ENCODE measurements around the gene CDKL1. TPM values are rescaled to one million over a fixed set of nuclear protein-coding genes. Genes with fewer than 3 reads are reported as not detected.

CDKL1 gene
- total RNA-seq = 4.6 TPM

DNA sequence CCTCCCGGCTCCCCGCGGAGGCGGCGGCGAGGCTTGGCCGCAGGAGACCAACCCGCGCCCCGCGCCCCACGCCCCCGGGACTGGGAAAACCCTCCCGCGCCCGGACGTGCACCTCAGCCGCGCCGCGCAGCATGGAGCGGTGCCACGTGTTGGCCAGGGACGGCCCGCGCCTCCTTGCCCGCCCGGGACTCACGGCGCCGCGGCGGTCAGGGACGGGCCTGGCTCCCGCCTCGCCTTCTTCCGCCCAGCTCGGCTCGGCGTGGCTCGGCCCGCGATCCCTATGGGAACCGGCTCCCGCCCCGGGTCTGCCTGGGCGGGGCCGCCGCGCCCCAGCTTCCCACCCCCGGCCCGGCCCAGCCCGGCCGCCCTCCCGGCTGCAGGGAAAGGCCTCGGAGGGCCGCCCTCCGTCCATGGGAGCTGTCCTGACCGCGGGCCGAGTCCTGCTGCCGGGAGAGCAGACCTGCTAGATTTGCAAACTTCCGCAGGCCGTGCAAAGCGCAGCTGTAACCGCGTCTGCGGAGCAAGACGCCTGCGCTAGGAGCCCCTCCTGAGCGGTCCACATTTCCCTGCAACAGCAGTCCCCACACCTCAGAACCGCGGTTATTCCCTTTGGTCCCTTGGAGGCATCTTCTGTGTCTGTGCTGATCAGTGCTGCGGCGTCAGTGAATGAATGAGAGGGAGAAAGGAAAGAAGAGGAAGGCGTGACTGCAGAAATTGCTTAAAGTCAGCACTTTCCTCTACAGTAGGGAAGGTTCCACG is at the start of gene CDKL1:
Gene CDKL1, minus strand, starts transcription at position 251 of the 759 bp plus-strand sequence. CDS start 1,013 bp downstream, outside the sequence.
- H3K4me3 ChIP-seq (ENCODE audit: low read length) = peak within 1 kb of the TSS; percentile 50
- no peaks in the 10 kb centered on the region for H3K27me3 ChIP-seq (ENCODE audit: insufficient read depth, low read length)
- H3K4me1 ChIP-seq (ENCODE audit: insufficient read depth, low read length) = peaks cover 18% of the 10 kb centered on the region
- no peaks in the 10 kb centered on the region for H3K9me3 ChIP-seq (ENCODE audit: low read depth, low read length)

DNA sequence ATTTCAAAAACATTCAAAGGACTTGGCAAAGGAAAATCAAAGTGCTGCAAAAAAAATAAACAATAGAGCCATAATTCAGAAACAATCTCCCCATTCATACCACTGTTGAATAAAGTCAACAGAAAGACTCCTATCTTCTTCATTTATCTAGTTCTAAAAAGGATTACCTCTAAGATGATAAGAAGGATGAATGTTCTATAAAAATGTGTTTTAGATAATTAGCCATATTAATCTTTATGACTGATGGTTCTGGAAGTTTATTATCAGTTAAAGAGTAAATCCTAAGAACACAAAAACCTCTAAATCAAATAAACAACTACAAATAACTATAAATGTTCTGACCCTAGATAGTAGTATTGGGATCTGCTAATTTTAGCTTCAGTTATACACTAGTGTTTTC is 37.8 kb upstream of the CDKL1 start:
- no peaks in the 10 kb centered on the region for H3K27me3 ChIP-seq (ENCODE audit: insufficient read depth, low read length)
- H3K4me3 ChIP-seq (ENCODE audit: low read length) = no peak overlapping the region
- H3K4me1 ChIP-seq (ENCODE audit: insufficient read depth, low read length) = no peaks in the 10 kb centered on the region
- peaks cover 17% of the 10 kb centered on the region for H3K9me3 ChIP-seq (ENCODE audit: low read depth, low read length)

- Histone ChIP-seq H3K9me3 (ENCODE audit: low read depth, low read length) (peaks cover 10% of the 10 kb centered on the region), H3K27me3 (ENCODE audit: insufficient read depth, low read length) (no peaks in the 10 kb centered on the region), H3K4me3 (ENCODE audit: low read length) (no peak overlapping the region), H3K4me1 (ENCODE audit: insufficient read depth, low read length) (no peaks in the 10 kb centered on the region)
Observed at GRCh38 chr14:50432131-50432530, 35.5 kb upstream of the CDKL1 start.

GRCh38 chr14:50425816-50426215 is 29.1 kb upstream of the CDKL1 start:
- Histone ChIP-seq H3K9me3 (ENCODE audit: low read depth, low read length) (no peaks in the 10 kb centered on the region), H3K27me3 (ENCODE audit: insufficient read depth, low read length) (no peaks in the 10 kb centered on the region), H3K4me1 (ENCODE audit: insufficient read depth, low read length) (no peaks in the 10 kb centered on the region), H3K4me3 (ENCODE audit: low read length) (no peak overlapping the region)

DNA sequence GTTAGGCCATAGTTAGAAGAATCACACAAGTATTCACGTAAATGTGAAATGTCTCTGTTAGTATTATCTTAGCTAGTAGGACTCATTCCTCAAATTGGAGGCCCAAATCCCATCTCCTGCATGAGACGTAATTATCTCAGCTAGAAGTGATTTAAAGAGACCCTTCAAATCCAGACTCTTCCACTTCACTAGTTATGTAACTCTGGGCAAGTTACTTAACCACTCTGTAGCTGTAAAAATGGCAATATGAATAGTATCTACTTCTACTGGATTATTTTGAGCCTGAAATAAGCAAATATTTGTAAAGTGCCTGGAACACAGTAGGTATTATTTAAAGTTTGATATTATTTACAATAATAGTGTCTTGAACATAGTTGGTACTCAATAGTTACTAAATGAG is 28.4 kb upstream of the CDKL1 start:
- Histone ChIP-seq H3K27me3 (ENCODE audit: insufficient read depth, low read length) (no peaks in the 10 kb centered on the region), H3K4me3 (ENCODE audit: low read length) (no peak overlapping the region), H3K4me1 (ENCODE audit: insufficient read depth, low read length) (no peaks in the 10 kb centered on the region), H3K9me3 (ENCODE audit: low read depth, low read length) (no peaks in the 10 kb centered on the region)

- no peaks in the 10 kb centered on the region for H3K9me3 ChIP-seq (ENCODE audit: low read depth, low read length)
- no peak overlapping the region for H3K4me3 ChIP-seq (ENCODE audit: low read length)
- H3K27me3 ChIP-seq (ENCODE audit: insufficient read depth, low read length) = no peaks in the 10 kb centered on the region
- H3K4me1 ChIP-seq (ENCODE audit: insufficient read depth, low read length) = no peaks in the 10 kb centered on the region
Observed at GRCh38 chr14:50423529-50423928, 26.8 kb upstream of the CDKL1 start.

DNA sequence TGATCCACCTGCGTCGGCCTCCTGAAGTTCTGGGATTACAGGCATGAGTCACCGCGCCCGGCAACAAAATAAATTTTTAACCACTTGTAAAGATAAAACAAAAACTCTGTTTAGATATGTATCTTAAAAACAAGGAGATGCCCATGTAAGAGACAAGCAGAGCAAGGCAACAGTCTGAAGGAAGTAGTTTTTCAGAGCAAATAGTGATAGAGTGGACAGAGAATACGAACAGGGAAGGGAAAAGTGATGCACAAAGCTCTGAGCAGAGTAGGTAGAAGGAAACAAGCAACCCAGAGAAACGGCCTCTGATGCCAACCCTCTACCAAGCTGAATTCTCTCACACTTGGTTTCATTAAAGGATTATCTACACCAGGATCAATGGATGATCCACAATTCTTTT is 24.8 kb upstream of the CDKL1 start:
- no peak overlapping the region for H3K4me3 ChIP-seq (ENCODE audit: low read length)
- H3K4me1 ChIP-seq (ENCODE audit: insufficient read depth, low read length) = no peaks in the 10 kb centered on the region
- H3K27me3 ChIP-seq (ENCODE audit: insufficient read depth, low read length) = no peaks in the 10 kb centered on the region
- H3K9me3 ChIP-seq (ENCODE audit: low read depth, low read length) = no peaks in the 10 kb centered on the region

DNA sequence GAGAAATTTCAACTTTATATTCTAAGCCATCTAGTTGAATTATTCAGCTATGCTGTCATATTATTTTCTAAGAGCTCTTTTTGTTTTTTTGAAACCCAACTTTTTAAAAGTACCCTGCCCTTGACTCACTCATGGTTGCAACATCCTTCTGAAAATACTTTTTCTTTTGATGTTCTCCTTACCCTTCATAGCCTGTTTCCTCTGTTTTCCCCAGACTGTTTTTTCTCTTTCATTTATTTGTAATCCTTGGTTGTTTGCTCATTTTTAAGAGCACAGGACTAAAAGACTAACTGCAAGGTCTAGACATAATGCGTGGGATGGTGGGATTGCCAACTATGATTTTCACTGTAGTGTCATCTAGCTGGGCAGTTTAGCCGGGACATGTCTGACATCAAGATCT is 21.2 kb upstream of the CDKL1 start:
- H3K4me1 ChIP-seq (ENCODE audit: insufficient read depth, low read length) = no peaks in the 10 kb centered on the region
- no peaks in the 10 kb centered on the region for H3K27me3 ChIP-seq (ENCODE audit: insufficient read depth, low read length)
- no peaks in the 10 kb centered on the region for H3K9me3 ChIP-seq (ENCODE audit: low read depth, low read length)
- H3K4me3 ChIP-seq (ENCODE audit: low read length) = no peak overlapping the region

GRCh38 chr14:50410921-50411320 is 14.2 kb upstream of the CDKL1 start:
- Histone ChIP-seq H3K4me1 (ENCODE audit: insufficient read depth, low read length) (no peaks in the 10 kb centered on the region), H3K9me3 (ENCODE audit: low read depth, low read length) (no peaks in the 10 kb centered on the region), H3K27me3 (ENCODE audit: insufficient read depth, low read length) (no peaks in the 10 kb centered on the region), H3K4me3 (ENCODE audit: low read length) (no peak overlapping the region)

GRCh38 chr14:50410071-50410470 is 13.4 kb upstream of the CDKL1 start:
- H3K9me3 ChIP-seq (ENCODE audit: low read depth, low read length) = no peaks in the 10 kb centered on the region
- H3K4me3 ChIP-seq (ENCODE audit: low read length) = no peak overlapping the region
- H3K4me1 ChIP-seq (ENCODE audit: insufficient read depth, low read length) = no peaks in the 10 kb centered on the region
- no peaks in the 10 kb centered on the region for H3K27me3 ChIP-seq (ENCODE audit: insufficient read depth, low read length)

- Histone ChIP-seq H3K9me3 (ENCODE audit: low read depth, low read length) (no peaks in the 10 kb centered on the region), H3K27me3 (ENCODE audit: insufficient read depth, low read length) (no peaks in the 10 kb centered on the region), H3K4me1 (ENCODE audit: insufficient read depth, low read length) (no peaks in the 10 kb centered on the region), H3K4me3 (ENCODE audit: low read length) (no peak overlapping the region)
Observed at GRCh38 chr14:50407111-50407812, 10.6 kb upstream of the CDKL1 start.

DNA sequence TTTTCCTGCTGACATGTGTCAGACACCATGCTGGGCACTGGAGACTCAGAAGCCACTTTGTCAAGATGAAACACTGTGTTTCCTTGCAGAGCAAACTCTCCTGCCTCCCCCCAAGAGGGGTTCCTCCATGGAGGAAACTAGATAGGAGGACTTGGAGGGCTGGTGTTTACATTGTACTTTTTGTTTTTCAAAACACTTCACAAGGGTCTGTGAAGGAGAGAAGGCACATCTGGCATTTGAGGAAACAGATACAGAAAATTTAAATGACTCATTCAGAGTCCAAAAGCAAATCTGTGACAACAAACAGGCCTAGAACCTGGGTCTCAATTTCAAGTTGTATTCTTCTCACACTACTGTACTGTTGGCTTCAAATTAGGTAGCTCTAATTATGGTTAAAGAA is 6.7 kb upstream of the CDKL1 start:
- H3K27me3 ChIP-seq (ENCODE audit: insufficient read depth, low read length) = no peaks in the 10 kb centered on the region
- no peaks in the 10 kb centered on the region for H3K9me3 ChIP-seq (ENCODE audit: low read depth, low read length)
- H3K4me1 ChIP-seq (ENCODE audit: insufficient read depth, low read length) = no peaks in the 10 kb centered on the region
- H3K4me3 ChIP-seq (ENCODE audit: low read length) = no peak overlapping the region

DNA sequence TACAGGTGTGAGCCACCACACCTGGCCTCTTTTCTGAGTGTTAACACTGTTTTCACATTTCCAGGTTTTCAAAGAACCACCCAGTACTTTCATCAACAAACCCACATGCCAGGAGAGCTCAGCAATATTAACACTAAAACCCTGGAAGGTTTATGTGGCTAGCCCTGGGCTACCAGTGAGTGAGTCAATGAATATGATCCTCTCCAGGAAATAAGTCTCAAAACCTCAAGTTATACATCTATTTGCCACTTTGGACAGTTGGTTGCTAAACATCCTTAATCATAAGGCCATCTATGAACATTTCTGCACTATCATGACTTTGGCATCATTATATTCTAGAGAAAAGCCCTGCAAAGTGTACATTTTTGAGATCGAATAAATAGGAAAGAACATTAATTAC is 6.3 kb upstream of the CDKL1 start:
- no peak overlapping the region for H3K4me3 ChIP-seq (ENCODE audit: low read length)
- no peaks in the 10 kb centered on the region for H3K27me3 ChIP-seq (ENCODE audit: insufficient read depth, low read length)
- no peaks in the 10 kb centered on the region for H3K4me1 ChIP-seq (ENCODE audit: insufficient read depth, low read length)
- no peaks in the 10 kb centered on the region for H3K9me3 ChIP-seq (ENCODE audit: low read depth, low read length)

GRCh38 chr14:50400461-50400860 is 3.8 kb upstream of the CDKL1 start:
- Histone ChIP-seq H3K4me1 (ENCODE audit: insufficient read depth, low read length) (peaks cover 18% of the 10 kb centered on the region), H3K4me3 (ENCODE audit: low read length) (no peak overlapping the region), H3K9me3 (ENCODE audit: low read depth, low read length) (no peaks in the 10 kb centered on the region), H3K27me3 (ENCODE audit: insufficient read depth, low read length) (no peaks in the 10 kb centered on the region)

DNA sequence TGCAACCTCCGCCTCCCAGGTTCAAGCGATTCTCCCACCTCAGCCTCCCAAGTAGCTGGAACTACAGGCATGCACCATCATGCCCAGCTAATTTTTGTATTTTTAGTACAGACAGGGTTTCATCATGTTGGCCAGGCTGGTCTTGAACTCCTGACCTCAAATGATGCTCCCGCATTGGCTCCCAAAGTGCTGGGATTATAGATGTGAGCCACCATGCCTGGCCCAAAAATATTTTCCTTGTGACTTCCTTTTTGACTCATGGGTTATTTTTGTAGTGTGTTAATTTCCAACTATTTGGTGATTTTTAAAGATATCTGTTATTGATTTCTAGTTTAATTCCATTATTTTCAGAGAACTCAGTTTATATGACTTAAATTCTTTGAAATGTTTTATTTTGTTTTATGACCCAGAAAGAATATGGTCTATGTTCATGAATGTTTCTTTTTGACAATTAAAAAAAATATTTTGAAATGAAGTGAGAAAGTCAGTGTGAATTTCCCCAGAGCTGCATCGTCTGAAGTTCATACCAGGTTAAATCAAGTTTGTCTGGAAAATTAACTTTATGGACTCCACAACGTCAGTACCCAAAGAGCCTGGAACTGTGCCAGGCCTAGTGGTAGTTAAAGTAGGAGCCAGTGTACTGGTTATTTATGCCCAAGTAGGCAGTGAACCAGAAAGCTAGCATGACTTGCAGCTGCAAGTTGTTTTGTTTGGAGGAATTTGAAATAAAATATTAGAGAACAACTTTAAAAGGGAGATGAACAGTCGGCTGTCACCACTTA is 2.8 kb upstream of the CDKL1 start:
- Histone ChIP-seq H3K4me1 (ENCODE audit: insufficient read depth, low read length) (peaks cover 18% of the 10 kb centered on the region), H3K27me3 (ENCODE audit: insufficient read depth, low read length) (no peaks in the 10 kb centered on the region), H3K4me3 (ENCODE audit: low read length) (no peak overlapping the region), H3K9me3 (ENCODE audit: low read depth, low read length) (no peaks in the 10 kb centered on the region)
